Panc1 (cell line): ENCODE results near the gene HPCAL1. TPM values are rescaled to one million over a fixed set of nuclear protein-coding genes. Genes with fewer than 3 reads are reported as not detected.

Experiments used
- ATAC-seq: fragments of 200-7000 bp; cut with Tn5 transposase; 2 replicates; pipeline ENCODE4 v1.9.1; 2020; ENCODE audit warnings: mild to moderate bottlenecking, moderate library complexity
- BruUV-seq: library from RNA; stranded (reverse); fragments of 400-500 nt; replicated peaks from 2 replicates; lab custom pipeline; 2021; lab: Mats Ljungman, UMichigan
- CTCF ChIA-PET: fragments of 300-600 bp; sonication (Branson Sonifier 250); formaldehyde crosslinking; loops from one replicate; lab custom pipeline; 2022; ENCODE audit warnings: antibody characterized with exemption; lab: Charles Lee
- POLR2A ChIA-PET: fragments of 300-600 bp; sonication (Branson Sonifier 250); formaldehyde crosslinking; loops from one replicate; lab custom pipeline; 2022; ENCODE audit warnings: antibody characterized with exemption; lab: Charles Lee
- DNase-seq: peaks from one replicate; pipeline ENCODE4 v3.0.0-alpha.2; 2010; ENCODE audit warnings: low read depth, low spot score
- H3K27ac ChIP-seq: 2 replicates; pipeline ENCODE4 v1.5.1; 2011; ENCODE audit warnings: mild to moderate bottlenecking, low read length, inconsistent platforms
- H3K27me3 ChIP-seq: fragments of 200-500 bp; sonication (Bioruptor generic); 2 replicates; pipeline ENCODE4 v1.6.0; 2014; ENCODE audit warnings: low read length, inconsistent platforms; ENCODE audit not compliant: control insufficient read depth, insufficient read depth
- H3K36me3 ChIP-seq: fragments of 200-500 bp; sonication (Bioruptor generic); 2 replicates; pipeline ENCODE4 v1.5.1; 2014; ENCODE audit warnings: inconsistent platforms, mild to moderate bottlenecking, low read length, moderate library complexity; ENCODE audit not compliant: control insufficient read depth, insufficient read depth
- H3K4me1 ChIP-seq: 2 replicates; pipeline ENCODE4 v1.5.1; 2011; ENCODE audit warnings: inconsistent platforms, mild to moderate bottlenecking, low read length, moderate library complexity; ENCODE audit not compliant: control insufficient read depth, insufficient read depth
- H3K4me3 ChIP-seq, 2 experiments: 2 replicates each; pipeline ENCODE4 v1.5.1; 2011 to 2012; ENCODE audit warnings: low read depth in 2 of 2, low read length in 2 of 2, mild to moderate bottlenecking in 2 of 2, inconsistent platforms in 1 of 2, moderate library complexity in 1 of 2
- H3K9me3 ChIP-seq: fragments of 200-500 bp; sonication (Bioruptor generic); 2 replicates; pipeline ENCODE4 v1.5.1; 2014; ENCODE audit warnings: low read depth, mild to moderate bottlenecking, inconsistent platforms, low read length, moderate library complexity; ENCODE audit not compliant: control insufficient read depth, insufficient read depth
- POLR2AphosphoS5 ChIP-seq: IDR thresholded peaks from 2 replicates; pipeline ENCODE4 v1.6.1; 2012; ENCODE audit warnings: mild to moderate bottlenecking, low read depth, low read length, moderate library complexity
- REST ChIP-seq, 2 experiments: IDR thresholded peaks; 2 replicates each; pipeline ENCODE4 v1.6.1; 2011 to 2012; ENCODE audit warnings: low read depth in 2 of 2, control low read depth in 1 of 2, low read length in 1 of 2, mild to moderate bottlenecking in 1 of 2, moderate library complexity in 1 of 2; ENCODE audit not compliant: insufficient read depth in 1 of 2
- SIN3A ChIP-seq: IDR thresholded peaks from 2 replicates; pipeline ENCODE4 v1.6.1; 2012; ENCODE audit warnings: low read depth, mild to moderate bottlenecking, low read length, moderate library complexity, borderline replicate concordance; ENCODE audit not compliant: insufficient read depth
- TCF7L2 ChIP-seq: IDR thresholded peaks from 2 replicates; pipeline ENCODE4 v1.6.1; 2011; ENCODE audit warnings: mild to moderate bottlenecking, low read depth, low read length, inconsistent platforms
- in situ Hi-C: cut with HindIII; loops from 2 replicates; pipeline ENCODE4 v1.10.0; 2016; ENCODE audit warnings: low sequenced_read_pairs, low pct_unique_long_range_greater_than_20kb
- intact Hi-C: fragments of 100-400 bp; cut with micrococcal nuclease; formaldehyde crosslinking; loops from one replicate; pipeline ENCODE4 v1.10.0; 2022; ENCODE audit not compliant: unreplicated experiment
- total RNA-seq: library from RNA; stranded (reverse); gene quantifications from one replicate; pipeline ENCODE4 v1.2.1, GENCODE V29; 2021; ENCODE audit not compliant: unreplicated experiment
- TF ChIP-seq, protein P1 (sequence below): fragments of 450-650 bp; IDR thresholded peaks from 2 replicates; pipeline ENCODE4 v1.5.1; 2017; ENCODE audit warnings: mild to moderate bottlenecking

Gene HPCAL1
- total RNA-seq, 1 experiment from 2014 or later = 234 TPM

DNA sequence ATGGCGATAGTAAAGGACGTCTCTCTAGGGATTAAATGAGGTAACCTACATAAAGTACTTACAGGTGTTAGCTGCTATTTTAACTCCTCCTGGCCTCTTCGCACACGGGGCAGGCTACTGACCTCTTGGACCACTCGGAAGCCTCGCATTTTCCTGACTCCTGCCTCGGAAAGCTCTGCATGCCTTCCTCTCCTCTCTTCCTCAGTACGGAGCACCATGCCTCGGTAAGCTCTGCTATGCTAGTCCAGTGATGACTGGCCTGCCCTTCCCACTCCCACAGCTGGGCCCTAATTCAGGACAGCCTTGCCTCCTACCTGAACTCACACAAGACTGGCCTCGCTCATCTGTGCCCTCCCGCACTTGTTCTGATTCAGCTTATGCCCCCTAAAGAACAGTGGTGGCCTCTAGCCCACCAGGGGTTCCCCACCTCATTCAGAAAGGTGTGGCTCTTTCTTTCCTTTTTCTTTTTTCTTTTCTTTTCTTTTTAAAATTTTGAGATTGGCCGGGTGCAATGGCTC, 22.7 kb upstream of the HPCAL1 start:
- Histone ChIP-seq H3K27ac (no peak overlapping the region; the same call in 1 of the 2 replicates), H3K27me3 (no peaks in the 10 kb centered on the region), H3K4me3 (no peak overlapping the region), H3K4me1 (peaks cover 41% of the 10 kb centered on the region), H3K36me3 (no peaks in the 10 kb centered on the region), H3K9me3 (no peaks in the 10 kb centered on the region)
- TF ChIP-seq, protein P1, sequence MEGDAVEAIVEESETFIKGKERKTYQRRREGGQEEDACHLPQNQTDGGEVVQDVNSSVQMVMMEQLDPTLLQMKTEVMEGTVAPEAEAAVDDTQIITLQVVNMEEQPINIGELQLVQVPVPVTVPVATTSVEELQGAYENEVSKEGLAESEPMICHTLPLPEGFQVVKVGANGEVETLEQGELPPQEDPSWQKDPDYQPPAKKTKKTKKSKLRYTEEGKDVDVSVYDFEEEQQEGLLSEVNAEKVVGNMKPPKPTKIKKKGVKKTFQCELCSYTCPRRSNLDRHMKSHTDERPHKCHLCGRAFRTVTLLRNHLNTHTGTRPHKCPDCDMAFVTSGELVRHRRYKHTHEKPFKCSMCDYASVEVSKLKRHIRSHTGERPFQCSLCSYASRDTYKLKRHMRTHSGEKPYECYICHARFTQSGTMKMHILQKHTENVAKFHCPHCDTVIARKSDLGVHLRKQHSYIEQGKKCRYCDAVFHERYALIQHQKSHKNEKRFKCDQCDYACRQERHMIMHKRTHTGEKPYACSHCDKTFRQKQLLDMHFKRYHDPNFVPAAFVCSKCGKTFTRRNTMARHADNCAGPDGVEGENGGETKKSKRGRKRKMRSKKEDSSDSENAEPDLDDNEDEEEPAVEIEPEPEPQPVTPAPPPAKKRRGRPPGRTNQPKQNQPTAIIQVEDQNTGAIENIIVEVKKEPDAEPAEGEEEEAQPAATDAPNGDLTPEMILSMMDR = no peak
- TF ChIP-seq REST (IDR thresholded peaks at IDR 0.05; ENCODE audit: insufficient read depth in 1 of 2, low read depth in 2 of 2, low read length in 1 of 2) = no peak
- no peak for TF ChIP-seq POLR2AphosphoS5
- no peak for TF ChIP-seq SIN3A
- TF ChIP-seq TCF7L2 = no peak
- DNase-seq = no peak
- CTCF ChIA-PET = no interaction called here
- no peak for ATAC-seq
- no TSS peak for BruUV-seq
- intact Hi-C loops (no loop called here), in situ Hi-C loops (no loop called here)
- POLR2A ChIA-PET = no interaction called here

DNA sequence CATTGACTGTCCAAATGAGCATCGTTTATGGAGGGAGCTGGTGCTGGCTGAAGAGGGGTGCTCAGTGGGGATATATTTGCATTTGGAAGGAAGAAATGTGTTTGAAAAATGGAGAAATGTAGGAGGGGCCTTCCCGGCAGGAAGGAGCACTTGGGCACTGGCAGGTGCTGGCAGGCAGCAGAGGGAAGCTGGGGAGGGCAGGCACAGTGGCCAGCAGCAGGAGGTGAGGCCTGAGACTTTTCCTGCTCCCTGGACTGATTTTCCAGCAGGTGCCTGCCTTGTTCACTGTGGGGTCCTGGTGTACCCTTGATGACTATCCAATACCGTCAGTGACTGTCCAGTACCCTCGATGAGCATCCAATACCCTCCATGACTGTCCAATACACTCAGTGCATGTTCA, 20.8 kb upstream of the HPCAL1 start:
- in situ Hi-C loops = no loop called here
- intact Hi-C loops = no loop called here
- peak overlapping the region; percentile 51 for H3K27ac ChIP-seq
- ATAC-seq (no peak), DNase-seq (no peak)
- H3K36me3 ChIP-seq = no peaks in the 10 kb centered on the region
- H3K27me3 ChIP-seq = no peaks in the 10 kb centered on the region
- ChIA-PET POLR2A (no interaction called here), CTCF (no interaction called here)
- TF ChIP-seq REST (IDR thresholded peaks at IDR 0.05; ENCODE audit: insufficient read depth in 1 of 2, low read depth in 2 of 2, low read length in 1 of 2) (no peak), POLR2AphosphoS5 (no peak), TCF7L2 (no peak), SIN3A (no peak)
- TF ChIP-seq, protein P1 = no peak
- H3K4me3 ChIP-seq = no peak overlapping the region
- H3K9me3 ChIP-seq = no peaks in the 10 kb centered on the region
- BruUV-seq = no TSS peak
- peaks cover 60% of the 10 kb centered on the region for H3K4me1 ChIP-seq
